PC-3 (cell line): ENCODE results near the gene ZNF165.

Source experiments
- EZH2 ChIP-seq: fragments of 300-600 bp; sonication (generic); IDR thresholded peaks from one replicate; pipeline ENCODE4 v1.6.1; 2017; ENCODE audit warnings: antibody characterized with exemption, mild to moderate bottlenecking, low read length; ENCODE audit not compliant: unreplicated experiment
- TF ChIP-seq, protein P1 (sequence below): fragments of 300-600 bp; sonication (generic); conservative IDR thresholded peaks from 2 replicates; pipeline ENCODE4 v1.5.1; 2017; ENCODE audit warnings: antibody characterized with exemption, low read depth, mild to moderate bottlenecking, low read length

DNA sequence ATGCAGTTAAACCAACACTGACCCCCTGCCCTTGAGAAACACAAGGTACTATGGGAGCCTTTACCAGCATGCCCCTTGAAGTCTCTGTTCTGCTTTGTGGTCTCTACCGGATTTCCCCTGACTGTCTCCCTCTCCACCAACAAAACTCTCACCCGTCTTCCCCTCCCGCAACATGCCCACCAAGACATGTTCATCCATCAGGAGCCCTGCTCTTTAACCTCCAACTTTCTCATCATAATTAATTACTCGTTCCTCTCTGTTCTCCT is 1.1 kb downstream of the ZNF165 start:
- no peak for TF ChIP-seq EZH2
- TF ChIP-seq, protein P1, sequence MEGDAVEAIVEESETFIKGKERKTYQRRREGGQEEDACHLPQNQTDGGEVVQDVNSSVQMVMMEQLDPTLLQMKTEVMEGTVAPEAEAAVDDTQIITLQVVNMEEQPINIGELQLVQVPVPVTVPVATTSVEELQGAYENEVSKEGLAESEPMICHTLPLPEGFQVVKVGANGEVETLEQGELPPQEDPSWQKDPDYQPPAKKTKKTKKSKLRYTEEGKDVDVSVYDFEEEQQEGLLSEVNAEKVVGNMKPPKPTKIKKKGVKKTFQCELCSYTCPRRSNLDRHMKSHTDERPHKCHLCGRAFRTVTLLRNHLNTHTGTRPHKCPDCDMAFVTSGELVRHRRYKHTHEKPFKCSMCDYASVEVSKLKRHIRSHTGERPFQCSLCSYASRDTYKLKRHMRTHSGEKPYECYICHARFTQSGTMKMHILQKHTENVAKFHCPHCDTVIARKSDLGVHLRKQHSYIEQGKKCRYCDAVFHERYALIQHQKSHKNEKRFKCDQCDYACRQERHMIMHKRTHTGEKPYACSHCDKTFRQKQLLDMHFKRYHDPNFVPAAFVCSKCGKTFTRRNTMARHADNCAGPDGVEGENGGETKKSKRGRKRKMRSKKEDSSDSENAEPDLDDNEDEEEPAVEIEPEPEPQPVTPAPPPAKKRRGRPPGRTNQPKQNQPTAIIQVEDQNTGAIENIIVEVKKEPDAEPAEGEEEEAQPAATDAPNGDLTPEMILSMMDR, result no peak
